ENCODE data around the gene BAZ2A. TPM values are rescaled to one million over a fixed set of nuclear protein-coding genes. Genes with fewer than 3 reads are reported as not detected.

The BAZ2A gene
- total RNA-seq, 1 experiment from 2014 or later: 131 TPM

DNA sequence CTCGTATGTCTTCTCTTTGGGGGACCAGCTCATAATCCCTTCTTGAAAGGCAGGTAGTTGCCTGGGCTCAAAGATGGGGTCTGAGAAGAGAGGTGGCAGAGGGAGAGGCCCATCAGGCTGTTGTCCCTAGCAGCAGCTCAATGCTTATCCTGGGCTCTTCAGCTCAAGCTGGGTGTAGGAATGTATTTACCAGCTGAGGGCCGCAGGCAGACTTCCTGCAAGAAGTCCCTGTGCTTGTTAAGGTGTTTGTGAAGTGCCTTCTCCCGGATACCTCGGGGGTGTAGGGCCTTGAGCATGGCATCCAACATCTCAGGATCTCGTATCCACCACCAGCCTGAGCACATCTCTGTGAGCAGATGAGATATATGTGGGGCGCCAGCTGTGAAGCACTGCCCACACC, 29.4 kb downstream of the BAZ2A start:
- no peaks in the 10 kb centered on the region for H3K9me3 ChIP-seq (ENCODE audit: control insufficient read depth, insufficient read depth, low read depth, low read length)
- no peaks in the 10 kb centered on the region for H3K27me3 ChIP-seq (ENCODE audit: control insufficient read depth, insufficient read depth, low read length)
- ChIA-PET POLR2A (no interaction called here), CTCF (no interaction called here)
- TF ChIP-seq POLR2AphosphoS5 (IDR thresholded peaks at IDR 0.05; ENCODE audit: low read depth, low read length) (no peak), SIN3A (IDR thresholded peaks at IDR 0.05; ENCODE audit: borderline replicate concordance, insufficient read depth, low read depth, low read length) (no peak), TCF7L2 (IDR thresholded peaks at IDR 0.05; ENCODE audit: low read depth, low read length) (no peak)
- TF ChIP-seq, protein P1, sequence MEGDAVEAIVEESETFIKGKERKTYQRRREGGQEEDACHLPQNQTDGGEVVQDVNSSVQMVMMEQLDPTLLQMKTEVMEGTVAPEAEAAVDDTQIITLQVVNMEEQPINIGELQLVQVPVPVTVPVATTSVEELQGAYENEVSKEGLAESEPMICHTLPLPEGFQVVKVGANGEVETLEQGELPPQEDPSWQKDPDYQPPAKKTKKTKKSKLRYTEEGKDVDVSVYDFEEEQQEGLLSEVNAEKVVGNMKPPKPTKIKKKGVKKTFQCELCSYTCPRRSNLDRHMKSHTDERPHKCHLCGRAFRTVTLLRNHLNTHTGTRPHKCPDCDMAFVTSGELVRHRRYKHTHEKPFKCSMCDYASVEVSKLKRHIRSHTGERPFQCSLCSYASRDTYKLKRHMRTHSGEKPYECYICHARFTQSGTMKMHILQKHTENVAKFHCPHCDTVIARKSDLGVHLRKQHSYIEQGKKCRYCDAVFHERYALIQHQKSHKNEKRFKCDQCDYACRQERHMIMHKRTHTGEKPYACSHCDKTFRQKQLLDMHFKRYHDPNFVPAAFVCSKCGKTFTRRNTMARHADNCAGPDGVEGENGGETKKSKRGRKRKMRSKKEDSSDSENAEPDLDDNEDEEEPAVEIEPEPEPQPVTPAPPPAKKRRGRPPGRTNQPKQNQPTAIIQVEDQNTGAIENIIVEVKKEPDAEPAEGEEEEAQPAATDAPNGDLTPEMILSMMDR (IDR thresholded peaks at IDR 0.05): no peak
- TF ChIP-seq, protein P2, sequence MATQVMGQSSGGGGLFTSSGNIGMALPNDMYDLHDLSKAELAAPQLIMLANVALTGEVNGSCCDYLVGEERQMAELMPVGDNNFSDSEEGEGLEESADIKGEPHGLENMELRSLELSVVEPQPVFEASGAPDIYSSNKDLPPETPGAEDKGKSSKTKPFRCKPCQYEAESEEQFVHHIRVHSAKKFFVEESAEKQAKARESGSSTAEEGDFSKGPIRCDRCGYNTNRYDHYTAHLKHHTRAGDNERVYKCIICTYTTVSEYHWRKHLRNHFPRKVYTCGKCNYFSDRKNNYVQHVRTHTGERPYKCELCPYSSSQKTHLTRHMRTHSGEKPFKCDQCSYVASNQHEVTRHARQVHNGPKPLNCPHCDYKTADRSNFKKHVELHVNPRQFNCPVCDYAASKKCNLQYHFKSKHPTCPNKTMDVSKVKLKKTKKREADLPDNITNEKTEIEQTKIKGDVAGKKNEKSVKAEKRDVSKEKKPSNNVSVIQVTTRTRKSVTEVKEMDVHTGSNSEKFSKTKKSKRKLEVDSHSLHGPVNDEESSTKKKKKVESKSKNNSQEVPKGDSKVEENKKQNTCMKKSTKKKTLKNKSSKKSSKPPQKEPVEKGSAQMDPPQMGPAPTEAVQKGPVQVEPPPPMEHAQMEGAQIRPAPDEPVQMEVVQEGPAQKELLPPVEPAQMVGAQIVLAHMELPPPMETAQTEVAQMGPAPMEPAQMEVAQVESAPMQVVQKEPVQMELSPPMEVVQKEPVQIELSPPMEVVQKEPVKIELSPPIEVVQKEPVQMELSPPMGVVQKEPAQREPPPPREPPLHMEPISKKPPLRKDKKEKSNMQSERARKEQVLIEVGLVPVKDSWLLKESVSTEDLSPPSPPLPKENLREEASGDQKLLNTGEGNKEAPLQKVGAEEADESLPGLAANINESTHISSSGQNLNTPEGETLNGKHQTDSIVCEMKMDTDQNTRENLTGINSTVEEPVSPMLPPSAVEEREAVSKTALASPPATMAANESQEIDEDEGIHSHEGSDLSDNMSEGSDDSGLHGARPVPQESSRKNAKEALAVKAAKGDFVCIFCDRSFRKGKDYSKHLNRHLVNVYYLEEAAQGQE (IDR thresholded peaks at IDR 0.05; ENCODE audit: insufficient read depth in 1 of 2, low read depth in 2 of 2, low read length in 1 of 2): no peak
- ATAC-seq (no peak), DNase-seq (ENCODE audit: low read depth, low spot score) (no peak)
- no TSS peak for BruUV-seq (replicated peaks)
- H3K4me3 ChIP-seq (ENCODE audit: low read depth in 2 of 2, low read length in 2 of 2): no peak overlapping the region
- no peaks in the 10 kb centered on the region; the same call in 1 of the 2 replicates for H3K4me1 ChIP-seq (ENCODE audit: control insufficient read depth, insufficient read depth, low read length)
- in situ Hi-C loops (cut with HindIII; ENCODE audit: low pct_unique_long_range_greater_than_20kb, low sequenced_read_pairs): no loop called here
- peaks cover 45% of the 10 kb centered on the region for H3K36me3 ChIP-seq (ENCODE audit: control insufficient read depth, insufficient read depth, low read length)
- intact Hi-C loops (cut with micrococcal nuclease; ENCODE audit: unreplicated experiment): no loop called here
- no peak overlapping the region for H3K27ac ChIP-seq (ENCODE audit: low read length)

DNA sequence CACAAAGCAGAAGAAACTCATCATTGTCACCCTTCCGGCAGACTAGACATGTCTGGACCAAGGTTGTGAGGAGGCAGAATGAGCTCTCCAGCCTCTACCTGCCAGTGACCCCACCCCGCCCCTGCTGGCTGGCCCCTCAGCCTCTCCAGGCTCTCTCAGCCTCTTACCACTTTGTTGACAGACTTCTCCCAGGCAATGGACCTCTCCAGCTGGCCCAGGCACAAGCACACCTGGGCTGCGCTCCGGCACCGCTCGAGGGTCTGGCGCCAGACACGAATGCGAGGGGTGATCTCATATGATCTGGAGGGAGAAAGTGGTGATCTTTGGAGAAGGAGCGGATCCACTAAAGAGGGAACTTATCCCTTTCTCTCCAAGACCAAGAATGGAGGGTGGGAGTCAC, 30.3 kb downstream of the BAZ2A start:
- BruUV-seq (replicated peaks): no TSS peak
- no peaks in the 10 kb centered on the region for H3K9me3 ChIP-seq (ENCODE audit: control insufficient read depth, insufficient read depth, low read depth, low read length)
- TF ChIP-seq TCF7L2 (IDR thresholded peaks at IDR 0.05; ENCODE audit: low read depth, low read length) (no peak), POLR2AphosphoS5 (IDR thresholded peaks at IDR 0.05; ENCODE audit: low read depth, low read length) (no peak), SIN3A (IDR thresholded peaks at IDR 0.05; ENCODE audit: borderline replicate concordance, insufficient read depth, low read depth, low read length) (no peak)
- TF ChIP-seq, protein P2 (IDR thresholded peaks at IDR 0.05; ENCODE audit: insufficient read depth in 1 of 2, low read depth in 2 of 2, low read length in 1 of 2): no peak
- TF ChIP-seq, protein P1 (IDR thresholded peaks at IDR 0.05): no peak

More for the DNA sequence above, 30.3 kb downstream of the BAZ2A start:
- Histone ChIP-seq H3K4me3 (ENCODE audit: low read depth in 2 of 2, low read length in 2 of 2) (no peak overlapping the region), H3K36me3 (ENCODE audit: control insufficient read depth, insufficient read depth, low read length) (peaks cover 42% of the 10 kb centered on the region), H3K27me3 (ENCODE audit: control insufficient read depth, insufficient read depth, low read length) (no peaks in the 10 kb centered on the region), H3K4me1 (ENCODE audit: control insufficient read depth, insufficient read depth, low read length) (no peaks in the 10 kb centered on the region; the same call in 1 of the 2 replicates), H3K27ac (ENCODE audit: low read length) (no peak overlapping the region)
- CTCF ChIA-PET: no interaction called here
- POLR2A ChIA-PET: no interaction called here
- in situ Hi-C loops (cut with HindIII; ENCODE audit: low pct_unique_long_range_greater_than_20kb, low sequenced_read_pairs): no loop called here
- ATAC-seq (no peak), DNase-seq (ENCODE audit: low read depth, low spot score) (no peak)
- intact Hi-C loops (cut with micrococcal nuclease; ENCODE audit: unreplicated experiment): no loop called here

All from Panc1 (cell line).